Measurements from ENCODE around the gene CTNND2. TPM values are rescaled to one million over a fixed set of nuclear protein-coding genes. Genes with fewer than 3 reads are reported as not detected.

The CTNND2 gene
- total and polyA plus RNA-seq, 4 donors = 0.30 to 2.2 (median 0.71) TPM

DNA sequence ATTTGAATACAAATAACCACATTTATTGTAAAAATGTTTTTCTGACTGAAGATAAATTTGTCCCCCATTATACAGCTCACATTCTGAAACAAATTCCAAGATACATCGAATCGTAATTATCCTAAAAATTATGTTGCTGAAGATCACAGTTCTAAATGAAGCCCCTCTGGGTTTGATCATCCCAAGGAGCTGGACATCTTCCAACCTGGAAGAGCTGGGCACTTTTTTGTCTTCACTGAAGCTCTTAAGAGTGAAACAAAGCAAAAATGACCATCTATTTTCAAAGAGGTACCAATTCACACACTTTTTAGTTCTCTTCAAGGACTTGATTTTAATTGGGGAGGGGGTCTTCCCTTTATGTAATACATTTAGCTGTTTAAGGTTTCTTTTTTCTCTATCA, 5.5 kb downstream of the CTNND2 start:
- WGBS, 2 donors = 85 to 95% methylated on average over 2 of the region's 2 CpGs
- no peak for ATAC-seq (ENCODE audit: insufficient read depth, low FRiP score)
- DNase-seq = no peak
- H3K27me3 ChIP-seq (ENCODE audit: control insufficient read depth in 3 of 3, insufficient read depth in 3 of 3, low read length in 2 of 3) = peaks cover 0 to 25% (median 17%) of the 10 kb centered on the region in 3 donors
- H3K9ac ChIP-seq (ENCODE audit: insufficient read depth in 1 of 2, low read length in 2 of 2) = no peak overlapping the region
- no peak overlapping the region for H3K4me3 ChIP-seq
- H3K4me1 ChIP-seq (ENCODE audit: control insufficient read depth in 5 of 5, insufficient read depth in 5 of 5, low read length in 5 of 5) = peaks cover 0 to 3% (median 0%) of the 10 kb centered on the region in 5 donors
- no peaks in the 10 kb centered on the region for H3K36me3 ChIP-seq (ENCODE audit: control insufficient read depth in 4 of 4, insufficient read depth in 4 of 4, low read length in 4 of 4)
- peaks cover 0 to 3% (median 0%) of the 10 kb centered on the region in 4 donors for H3K9me3 ChIP-seq (ENCODE audit: control insufficient read depth in 4 of 4, insufficient read depth in 3 of 4, low read length in 3 of 4)
- TF ChIP-seq, protein P1, sequence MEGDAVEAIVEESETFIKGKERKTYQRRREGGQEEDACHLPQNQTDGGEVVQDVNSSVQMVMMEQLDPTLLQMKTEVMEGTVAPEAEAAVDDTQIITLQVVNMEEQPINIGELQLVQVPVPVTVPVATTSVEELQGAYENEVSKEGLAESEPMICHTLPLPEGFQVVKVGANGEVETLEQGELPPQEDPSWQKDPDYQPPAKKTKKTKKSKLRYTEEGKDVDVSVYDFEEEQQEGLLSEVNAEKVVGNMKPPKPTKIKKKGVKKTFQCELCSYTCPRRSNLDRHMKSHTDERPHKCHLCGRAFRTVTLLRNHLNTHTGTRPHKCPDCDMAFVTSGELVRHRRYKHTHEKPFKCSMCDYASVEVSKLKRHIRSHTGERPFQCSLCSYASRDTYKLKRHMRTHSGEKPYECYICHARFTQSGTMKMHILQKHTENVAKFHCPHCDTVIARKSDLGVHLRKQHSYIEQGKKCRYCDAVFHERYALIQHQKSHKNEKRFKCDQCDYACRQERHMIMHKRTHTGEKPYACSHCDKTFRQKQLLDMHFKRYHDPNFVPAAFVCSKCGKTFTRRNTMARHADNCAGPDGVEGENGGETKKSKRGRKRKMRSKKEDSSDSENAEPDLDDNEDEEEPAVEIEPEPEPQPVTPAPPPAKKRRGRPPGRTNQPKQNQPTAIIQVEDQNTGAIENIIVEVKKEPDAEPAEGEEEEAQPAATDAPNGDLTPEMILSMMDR (IDR thresholded peaks at IDR 0.05; ENCODE audit: control extremely low read depth, extremely low read depth) = no peak
- H3K27ac ChIP-seq (ENCODE audit: low read depth in 1 of 2, low read length in 1 of 2) = no peak overlapping the region

DNA sequence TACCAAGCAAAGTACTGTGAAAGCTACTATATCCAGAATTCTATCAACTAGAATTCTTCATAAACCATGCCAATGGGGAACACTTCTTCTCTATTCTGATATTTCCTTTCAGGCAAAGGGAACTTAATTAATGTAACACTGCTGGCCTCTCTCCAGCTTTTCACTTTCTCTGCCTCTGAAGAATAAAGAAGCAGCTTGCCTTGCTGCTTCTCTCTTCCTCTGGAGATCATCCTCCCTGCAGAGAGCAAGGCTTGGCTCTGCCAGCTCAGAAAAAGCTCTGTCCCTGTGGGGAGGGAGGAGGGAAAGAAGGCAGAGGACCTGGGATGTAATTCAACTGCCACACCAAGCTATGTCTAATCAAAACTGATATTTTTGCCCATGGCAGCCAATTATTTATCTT, 6.5 kb downstream of the CTNND2 start:
- TF ChIP-seq, protein P1 (IDR thresholded peaks at IDR 0.05; ENCODE audit: control extremely low read depth, extremely low read depth) = no peak
- Histone ChIP-seq H3K27ac (ENCODE audit: low read depth in 1 of 2, low read length in 1 of 2) (no peak overlapping the region), H3K36me3 (ENCODE audit: control insufficient read depth in 4 of 4, insufficient read depth in 4 of 4, low read length in 4 of 4) (no peaks in the 10 kb centered on the region), H3K9ac (ENCODE audit: insufficient read depth in 1 of 2, low read length in 2 of 2) (no peak overlapping the region), H3K4me1 (ENCODE audit: control insufficient read depth in 5 of 5, insufficient read depth in 5 of 5, low read length in 5 of 5) (peaks cover 0 to 3% (median 0%) of the 10 kb centered on the region in 5 donors), H3K27me3 (ENCODE audit: control insufficient read depth in 3 of 3, insufficient read depth in 3 of 3, low read length in 2 of 3) (peaks cover 0 to 18% (median 10%) of the 10 kb centered on the region in 3 donors), H3K4me3 (no peak overlapping the region), H3K9me3 (ENCODE audit: control insufficient read depth in 4 of 4, insufficient read depth in 3 of 4, low read length in 3 of 4) (peaks cover 0 to 3% (median 0%) of the 10 kb centered on the region in 4 donors)
- ATAC-seq (ENCODE audit: insufficient read depth, low FRiP score) (no peak), DNase-seq (no peak)

DNA sequence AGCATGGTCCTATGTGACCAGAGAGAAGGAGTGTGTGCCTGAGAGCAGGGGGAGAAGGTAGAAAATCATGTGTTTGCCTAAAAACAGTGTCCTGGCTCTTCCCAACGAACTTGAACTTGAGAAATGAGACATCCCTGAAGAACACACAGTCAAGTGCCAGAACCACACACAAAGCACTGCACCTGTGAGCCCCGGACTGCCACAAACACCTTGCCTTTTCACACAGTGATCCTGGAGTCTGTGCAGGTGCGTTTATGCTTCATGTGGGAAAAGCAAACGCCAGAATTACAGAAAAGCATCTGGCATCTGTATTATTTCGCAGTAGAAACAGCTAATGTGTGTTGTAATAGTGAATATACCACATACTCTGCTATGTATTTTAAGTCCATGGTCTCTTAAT, 9.3 kb downstream of the CTNND2 start:
- Histone ChIP-seq H3K9me3 (ENCODE audit: control insufficient read depth in 4 of 4, insufficient read depth in 3 of 4, low read length in 3 of 4) (peaks cover 0 to 3% (median 0%) of the 10 kb centered on the region in 4 donors), H3K4me3 (no peak overlapping the region), H3K27ac (ENCODE audit: low read depth in 1 of 2, low read length in 1 of 2) (no peak overlapping the region), H3K36me3 (ENCODE audit: control insufficient read depth in 4 of 4, insufficient read depth in 4 of 4, low read length in 4 of 4) (no peaks in the 10 kb centered on the region), H3K27me3 (ENCODE audit: control insufficient read depth in 3 of 3, insufficient read depth in 3 of 3, low read length in 2 of 3) (no peaks in the 10 kb centered on the region), H3K4me1 (ENCODE audit: control insufficient read depth in 5 of 5, insufficient read depth in 5 of 5, low read length in 5 of 5) (no peaks in the 10 kb centered on the region), H3K9ac (ENCODE audit: insufficient read depth in 1 of 2, low read length in 2 of 2) (no peak overlapping the region)
- ATAC-seq (ENCODE audit: insufficient read depth, low FRiP score) (no peak), DNase-seq (no peak)
- TF ChIP-seq, protein P1 (IDR thresholded peaks at IDR 0.05; ENCODE audit: control extremely low read depth, extremely low read depth) = no peak
- 62 to 69% methylated on average over 5 of the region's 5 CpGs for WGBS, 2 donors

DNA sequence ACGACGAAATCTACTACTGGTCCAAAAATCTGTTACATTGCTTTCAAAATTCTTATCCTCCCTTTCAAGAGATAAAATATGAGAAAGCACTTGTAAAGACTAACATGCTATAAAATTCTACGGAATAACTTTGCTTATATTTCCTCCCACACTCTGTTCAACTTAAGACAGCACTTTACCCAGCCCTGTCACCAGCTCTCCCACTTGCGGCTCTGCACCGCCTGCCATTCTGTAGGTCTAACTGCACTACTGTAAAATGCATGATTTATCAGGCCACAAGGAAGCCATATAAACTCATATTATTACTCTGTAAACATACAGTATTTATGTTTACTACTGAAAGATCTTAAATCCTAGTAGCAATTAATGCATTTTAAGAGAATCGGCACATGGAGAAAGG, 11.4 kb downstream of the CTNND2 start:
- Histone ChIP-seq H3K36me3 (ENCODE audit: control insufficient read depth in 4 of 4, insufficient read depth in 4 of 4, low read length in 4 of 4) (no peaks in the 10 kb centered on the region), H3K9me3 (ENCODE audit: control insufficient read depth in 4 of 4, insufficient read depth in 3 of 4, low read length in 3 of 4) (peaks cover 0 to 3% (median 0%) of the 10 kb centered on the region in 4 donors), H3K9ac (ENCODE audit: insufficient read depth in 1 of 2, low read length in 2 of 2) (no peak overlapping the region), H3K27me3 (ENCODE audit: control insufficient read depth in 3 of 3, insufficient read depth in 3 of 3, low read length in 2 of 3) (no peaks in the 10 kb centered on the region), H3K27ac (ENCODE audit: low read depth in 1 of 2, low read length in 1 of 2) (no peak overlapping the region), H3K4me3 (no peak overlapping the region), H3K4me1 (ENCODE audit: control insufficient read depth in 5 of 5, insufficient read depth in 5 of 5, low read length in 5 of 5) (no peaks in the 10 kb centered on the region)
- TF ChIP-seq, protein P1 (IDR thresholded peaks at IDR 0.05; ENCODE audit: control extremely low read depth, extremely low read depth) = no peak
- no peak for DNase-seq
- WGBS, 2 donors = 86 to 88% methylated on average over 6 of the region's 6 CpGs
- ATAC-seq (ENCODE audit: insufficient read depth, low FRiP score) = no peak
